Stimulated activated CD4-positive, alpha-beta T cell treated with anti-CD3 and anti-CD28 coated beads, Interleukin-1b, Interleukin-23, amount 100 ng/mL, for 4 hours (primary cell): ENCODE results near the gene C9orf152.

Experiments
- DNase-seq, 2 donors: peaks; one replicate each; pipeline ENCODE4 v3.0.0-alpha.2; 2020; ENCODE audit warnings: low read depth in 2 of 2

The C9orf152 gene

GRCh38 chr9:110183208-110184145, 24.5 kb downstream of the C9orf152 start:
- DNase-seq: peak; percentile 7 to 30

GRCh38 chr9:110180511-110181434, 27.2 kb downstream of the C9orf152 start:
- no peak for DNase-seq

- DNase-seq: no peak
Observed at GRCh38 chr9:110179734-110180133, 28.2 kb downstream of the C9orf152 start.

- DNase-seq: no peak
Observed at GRCh38 chr9:110178281-110178680, 29.7 kb downstream of the C9orf152 start.

- no peak for DNase-seq
Observed at GRCh38 chr9:110175275-110175968, 32.5 kb downstream of the C9orf152 start.

- DNase-seq: no peak
Observed at GRCh38 chr9:110173322-110173642, 34.7 kb downstream of the C9orf152 start.

GRCh38 chr9:110170357-110171257, 37.4 kb downstream of the C9orf152 start:
- DNase-seq: no peak

GRCh38 chr9:110168486-110168885, 39.5 kb downstream of the C9orf152 start:
- no peak for DNase-seq

GRCh38 chr9:110161940-110162339, 46.0 kb downstream of the C9orf152 start:
- no peak for DNase-seq

- no peak for DNase-seq
Observed at GRCh38 chr9:110160685-110161084, 47.3 kb downstream of the C9orf152 start.

- no peak for DNase-seq
Observed at GRCh38 chr9:110160123-110160522, 47.8 kb downstream of the C9orf152 start.

GRCh38 chr9:110157823-110158664, 49.9 kb downstream of the C9orf152 start:
- no peak for DNase-seq

- no peak for DNase-seq
Observed at GRCh38 chr9:110156902-110157301, 51.1 kb downstream of the C9orf152 start.

GRCh38 chr9:110156416-110156815, 51.5 kb downstream of the C9orf152 start:
- DNase-seq: no peak

GRCh38 chr9:110155751-110156150, 52.2 kb downstream of the C9orf152 start:
- DNase-seq: no peak

GRCh38 chr9:110153431-110153830, 54.5 kb downstream of the C9orf152 start:
- no peak for DNase-seq

- no peak for DNase-seq
Observed at GRCh38 chr9:110152704-110153374, 55.1 kb downstream of the C9orf152 start.
